GM12875 (cell line): Measurements from ENCODE around the gene SMTNL2.

ENCODE experiments used
- H3K4me3 ChIP-seq: one replicate; pipeline ENCODE4 v1.5.1; 2011; ENCODE audit warnings: low read depth, low read length, control low read depth
- TF ChIP-seq, protein P1 (sequence below): IDR thresholded peaks from 2 replicates; pipeline ENCODE4 v1.5.1; 2011; ENCODE audit warnings: low read depth, mild to moderate bottlenecking, control low read depth, inconsistent platforms, low read length, moderate library complexity, borderline replicate concordance; ENCODE audit not compliant: insufficient read depth

The SMTNL2 gene

GRCh38 chr17:4551796-4552525 is 32.4 kb upstream of the SMTNL2 start:
- no peak overlapping the region for H3K4me3 ChIP-seq
- TF ChIP-seq, protein P1, sequence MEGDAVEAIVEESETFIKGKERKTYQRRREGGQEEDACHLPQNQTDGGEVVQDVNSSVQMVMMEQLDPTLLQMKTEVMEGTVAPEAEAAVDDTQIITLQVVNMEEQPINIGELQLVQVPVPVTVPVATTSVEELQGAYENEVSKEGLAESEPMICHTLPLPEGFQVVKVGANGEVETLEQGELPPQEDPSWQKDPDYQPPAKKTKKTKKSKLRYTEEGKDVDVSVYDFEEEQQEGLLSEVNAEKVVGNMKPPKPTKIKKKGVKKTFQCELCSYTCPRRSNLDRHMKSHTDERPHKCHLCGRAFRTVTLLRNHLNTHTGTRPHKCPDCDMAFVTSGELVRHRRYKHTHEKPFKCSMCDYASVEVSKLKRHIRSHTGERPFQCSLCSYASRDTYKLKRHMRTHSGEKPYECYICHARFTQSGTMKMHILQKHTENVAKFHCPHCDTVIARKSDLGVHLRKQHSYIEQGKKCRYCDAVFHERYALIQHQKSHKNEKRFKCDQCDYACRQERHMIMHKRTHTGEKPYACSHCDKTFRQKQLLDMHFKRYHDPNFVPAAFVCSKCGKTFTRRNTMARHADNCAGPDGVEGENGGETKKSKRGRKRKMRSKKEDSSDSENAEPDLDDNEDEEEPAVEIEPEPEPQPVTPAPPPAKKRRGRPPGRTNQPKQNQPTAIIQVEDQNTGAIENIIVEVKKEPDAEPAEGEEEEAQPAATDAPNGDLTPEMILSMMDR = no peak

DNA sequence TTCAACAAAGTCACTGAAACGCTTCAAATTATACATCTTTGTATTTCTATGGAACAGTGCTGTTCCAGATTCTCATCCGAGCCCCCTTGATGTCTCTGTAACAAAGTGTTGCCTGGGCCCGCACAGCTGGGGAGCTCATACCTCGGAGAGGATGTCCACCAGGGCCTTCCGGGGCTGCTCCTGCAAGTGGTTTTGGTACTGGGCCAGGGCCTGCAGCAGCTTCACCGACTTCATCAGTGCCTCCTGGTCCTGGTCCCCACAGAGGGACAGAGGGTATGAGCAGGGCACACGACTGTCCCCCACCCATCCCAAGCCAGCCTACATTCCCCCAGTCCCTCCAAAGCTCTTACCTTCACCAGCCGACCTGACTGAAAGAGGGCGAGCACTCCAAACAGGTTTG is 30.7 kb upstream of the SMTNL2 start:
- peak overlapping the region; percentile 87 for H3K4me3 ChIP-seq
- TF ChIP-seq, protein P1 = no peak

GRCh38 chr17:4554441-4554996 is 29.8 kb upstream of the SMTNL2 start:
- peak overlapping the region; percentile 87 for H3K4me3 ChIP-seq

DNA sequence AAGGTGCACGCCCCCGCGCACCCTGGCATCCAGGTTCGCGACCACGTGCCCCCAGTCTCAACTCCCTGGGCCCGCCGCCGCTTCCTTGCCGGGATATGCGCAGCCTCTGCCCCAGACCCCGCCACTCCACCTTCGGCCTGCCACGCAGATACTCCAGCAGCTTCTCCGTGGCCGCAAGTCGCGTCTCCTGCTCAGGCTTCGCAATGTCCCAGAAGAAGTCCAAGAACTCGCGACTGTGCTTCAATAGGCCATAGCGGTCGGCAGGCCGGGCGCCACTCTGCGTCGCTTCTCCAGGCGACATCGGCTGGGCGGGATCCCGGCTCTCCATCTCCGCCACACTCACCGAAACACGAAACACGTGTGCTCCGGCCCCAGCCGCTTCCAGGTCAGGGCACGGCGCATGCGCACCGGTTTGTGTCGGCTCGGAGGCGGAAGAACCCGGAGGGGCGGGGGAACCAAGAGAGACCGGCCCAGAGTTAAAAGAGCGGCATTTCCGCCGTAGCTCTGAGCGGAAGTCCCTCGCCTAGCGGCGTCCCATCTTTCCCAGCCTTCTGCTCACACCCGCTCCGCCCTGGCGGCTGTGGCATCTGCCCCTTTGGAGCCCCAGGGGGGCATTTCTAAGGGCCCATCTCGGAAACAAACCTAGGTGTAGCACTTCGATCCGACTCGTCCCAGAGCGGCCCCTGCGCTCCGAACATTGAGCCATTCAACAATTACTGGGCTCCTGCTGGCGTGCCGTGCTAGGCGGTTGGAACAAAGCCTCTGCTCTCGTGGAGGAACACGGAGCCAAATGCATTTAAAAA is 29.1 kb upstream of the SMTNL2 start, which contains the start of gene MYBBP1A:
Gene MYBBP1A (minus strand): TSS at position 388 of the 803 bp plus-strand sequence. CDS start 60 bp downstream, at position 328.
- TF ChIP-seq, protein P1 = no peak
- H3K4me3 ChIP-seq = peak within 1 kb of the TSS; percentile 87

More at GRCh38 chr17:4554441-4554996, 29.8 kb upstream of the SMTNL2 start:
- TF ChIP-seq, protein P1 = no peak

- TF ChIP-seq, protein P1 = no peak
Measured at GRCh38 chr17:4555873-4556759, 28.2 kb upstream of the SMTNL2 start.

DNA sequence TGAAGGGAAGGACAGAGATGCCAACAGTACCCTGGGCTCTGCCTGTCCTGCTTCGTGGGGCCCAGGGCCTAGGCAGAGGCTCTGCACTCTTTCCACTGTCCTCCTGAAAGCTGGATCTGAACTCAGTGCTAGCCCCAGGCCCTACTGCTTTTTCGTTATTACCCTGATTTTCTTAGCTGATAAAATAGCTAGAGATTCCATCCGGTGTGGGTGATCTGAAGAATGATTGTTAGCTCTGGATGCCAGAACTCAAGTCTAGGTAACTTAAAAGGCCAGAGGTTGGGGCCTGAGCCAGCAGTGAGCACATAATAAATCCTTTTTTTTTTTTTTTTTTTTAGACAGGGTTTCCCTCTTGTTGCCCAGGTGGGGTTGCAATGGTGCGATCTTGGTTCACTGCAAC is 27.3 kb upstream of the SMTNL2 start:
- no peak overlapping the region for H3K4me3 ChIP-seq
- TF ChIP-seq, protein P1 = no peak

More at GRCh38 chr17:4555873-4556759, 28.2 kb upstream of the SMTNL2 start:
- H3K4me3 ChIP-seq = peak overlapping the region; percentile 87
